ENCODE results near the gene RAD51AP1.

RAD51AP1 gene

GRCh38 chr12:4530982-4531586, 7.6 kb upstream of the RAD51AP1 start:
- no peak for FAIRE-seq

GRCh38 chr12:4535092-4535491, 3.6 kb upstream of the RAD51AP1 start:
- TF ChIP-seq POLR2A (IDR thresholded peaks at IDR 0.05; ENCODE audit: low read depth, low read length): no peak
- no peak for FAIRE-seq
- no peak for DNase-seq (ENCODE audit: insufficient read length, low spot score)

More at GRCh38 chr12:4530982-4531586, 7.6 kb upstream of the RAD51AP1 start:
- DNase-seq (ENCODE audit: insufficient read length, low spot score): no peak
- TF ChIP-seq POLR2A (IDR thresholded peaks at IDR 0.05; ENCODE audit: low read depth, low read length): no peak

GRCh38 chr12:4535871-4536270, 2.8 kb upstream of the RAD51AP1 start:
- no peak for TF ChIP-seq POLR2A (IDR thresholded peaks at IDR 0.05; ENCODE audit: low read depth, low read length)
- DNase-seq (ENCODE audit: insufficient read length, low spot score): no peak
- no peak for FAIRE-seq

- TF ChIP-seq POLR2A (IDR thresholded peaks at IDR 0.05; ENCODE audit: low read depth, low read length): no peak
- DNase-seq (ENCODE audit: insufficient read length, low spot score): no peak
- FAIRE-seq: no peak
These were observed 629 bp downstream of the RAD51AP1 start for GRCh38 chr12:4539167-4539870.

- FAIRE-seq (no peak), DNase-seq (ENCODE audit: insufficient read length, low spot score) (no peak)
- TF ChIP-seq POLR2A (IDR thresholded peaks at IDR 0.05; ENCODE audit: low read depth, low read length): no peak
These were observed 1.5 kb downstream of the RAD51AP1 start for GRCh38 chr12:4540170-4540569.

- FAIRE-seq (no peak), DNase-seq (ENCODE audit: insufficient read length, low spot score) (no peak)
- TF ChIP-seq POLR2A (IDR thresholded peaks at IDR 0.05; ENCODE audit: low read depth, low read length): no peak
These were observed 1.9 kb downstream of the RAD51AP1 start for GRCh38 chr12:4540638-4541037.

GRCh38 chr12:4545195-4545594, 6.5 kb downstream of the RAD51AP1 start:
- TF ChIP-seq POLR2A (IDR thresholded peaks at IDR 0.05; ENCODE audit: low read depth, low read length): no peak
- no peak for FAIRE-seq
- DNase-seq (ENCODE audit: insufficient read length, low spot score): no peak

GRCh38 chr12:4552191-4552590, 13.5 kb downstream of the RAD51AP1 start:
- peak; percentile 45 for FAIRE-seq
- TF ChIP-seq POLR2A (IDR thresholded peaks at IDR 0.05; ENCODE audit: low read depth, low read length): no peak
- DNase-seq (ENCODE audit: insufficient read length, low spot score): no peak

GRCh38 chr12:4553943-4554342, 15.3 kb downstream of the RAD51AP1 start:
- no peak for TF ChIP-seq POLR2A (IDR thresholded peaks at IDR 0.05; ENCODE audit: low read depth, low read length)
- FAIRE-seq (no peak), DNase-seq (ENCODE audit: insufficient read length, low spot score) (no peak)

- no peak for FAIRE-seq
- no peak for TF ChIP-seq POLR2A (IDR thresholded peaks at IDR 0.05; ENCODE audit: low read depth, low read length)
- DNase-seq (ENCODE audit: insufficient read length, low spot score): no peak
These were observed 17.1 kb downstream of the RAD51AP1 start for GRCh38 chr12:4555804-4556203.

- FAIRE-seq (peak; percentile 41), DNase-seq (ENCODE audit: insufficient read length, low spot score) (no peak)
- no peak for TF ChIP-seq POLR2A (IDR thresholded peaks at IDR 0.05; ENCODE audit: low read depth, low read length)
These were observed 18.2 kb downstream of the RAD51AP1 start for GRCh38 chr12:4556735-4557530.

- FAIRE-seq: no peak
- no peak for TF ChIP-seq POLR2A (IDR thresholded peaks at IDR 0.05; ENCODE audit: low read depth, low read length)
- DNase-seq (ENCODE audit: insufficient read length, low spot score): no peak
These were observed 18.9 kb downstream of the RAD51AP1 start for GRCh38 chr12:4557586-4557985.

- FAIRE-seq (no peak), DNase-seq (ENCODE audit: insufficient read length, low spot score) (no peak)
- TF ChIP-seq POLR2A (IDR thresholded peaks at IDR 0.05; ENCODE audit: low read depth, low read length): no peak
These were observed 19.5 kb downstream of the RAD51AP1 start for GRCh38 chr12:4558171-4558570.

- TF ChIP-seq POLR2A (IDR thresholded peaks at IDR 0.05; ENCODE audit: low read depth, low read length): no peak
- no peak for DNase-seq (ENCODE audit: insufficient read length, low spot score)
- FAIRE-seq: no peak
These were observed 23.5 kb downstream of the RAD51AP1 start, which contains the start of gene DYRK4 for GRCh38 chr12:4562034-4562657. TSS of gene DYRK4 (plus strand) at chr12:4562208. CDS start at chr12:4562246, 38 bp downstream.

All from H54 (cell line).